Measurements from ENCODE around the gene KCNMA1. TPM values are rescaled to one million over a fixed set of nuclear protein-coding genes. Genes with fewer than 3 reads are reported as not detected.
"Not testable (repeated sequence)": the region's sequence is repeated elsewhere in the genome, so short reads cannot be mapped to it uniquely, and the experiment has no call there.

Gene KCNMA1
- total RNA-seq, 1 experiment from 2014 or later: 143 TPM

GRCh38 chr10:77522268-77522809, 115.3 kb downstream of the KCNMA1 start:
- Histone ChIP-seq H4K20me1 (ENCODE audit: low read length) (no peaks in the 10 kb centered on the region), H3F3A (ENCODE audit: low read length, unreplicated experiment) (no peaks in the 10 kb centered on the region), H3K9ac (ENCODE audit: low read length) (no peak overlapping the region), H3K9me3 (ENCODE audit: low read length) (no peaks in the 10 kb centered on the region), H3K4me3 (ENCODE audit: low read length) (no peak overlapping the region), H3K4me2 (ENCODE audit: low read length) (no peak overlapping the region), H3K4me1 (ENCODE audit: insufficient read depth, low read length) (peaks cover 23% of the 10 kb centered on the region), H3K36me3 (ENCODE audit: low read depth, low read length) (no peaks in the 10 kb centered on the region), H3K27ac (ENCODE audit: low read length) (no peak overlapping the region), H2AFZ (ENCODE audit: low read length) (no peak overlapping the region), H3K27me3 (ENCODE audit: low read length) (no peaks in the 10 kb centered on the region), H3K79me2 (ENCODE audit: low read length) (peaks cover 48% of the 10 kb centered on the region), H3K9me2 (replicated peaks; ENCODE audit: low read length) (no peaks in the 10 kb centered on the region)
- BruUV-seq (replicated peaks): no TSS peak
- intact Hi-C loops (cut with micrococcal nuclease): no loop called here
- ChIA-PET CTCF (interaction anchor here (0.7 to 1.1 kb wide), 2 partner anchors 10 to 29 kb away, joined by 3 read pairs; no protein-coding TSS in a partner anchor), POLR2A (ENCODE audit: unreplicated experiment) (interaction anchor here (0.6 to 0.7 kb wide), 2 partner anchors 19 to 1958 kb away, joined by 3 read pairs; no protein-coding TSS in a partner anchor)
- ATAC-seq (no peak), DNase-seq (no peak)
- no peak for TF ChIP-seq EZH2phosphoT487 (IDR thresholded peaks at IDR 0.05; ENCODE audit: borderline replicate concordance, low read length)
- TF ChIP-seq CTCF (conservative IDR thresholded peaks at IDR 0.05; ENCODE audit: low read depth, low read length): no peak
- TF ChIP-seq EZH2 (IDR thresholded peaks at IDR 0.05; ENCODE audit: low read length, unreplicated experiment): no peak

- Histone ChIP-seq H3K9me3 (ENCODE audit: low read length) (no peaks in the 10 kb centered on the region), H3K4me3 (ENCODE audit: low read length) (no peak overlapping the region), H3K9me2 (replicated peaks; ENCODE audit: low read length) (no peaks in the 10 kb centered on the region), H3K36me3 (ENCODE audit: low read depth, low read length) (no peaks in the 10 kb centered on the region), H3K27ac (ENCODE audit: low read length) (no peak overlapping the region), H4K20me1 (ENCODE audit: low read length) (no peaks in the 10 kb centered on the region), H3K4me2 (ENCODE audit: low read length) (no peak overlapping the region), H3K4me1 (ENCODE audit: insufficient read depth, low read length) (peaks cover 19% of the 10 kb centered on the region), H3K79me2 (ENCODE audit: low read length) (peaks cover 58% of the 10 kb centered on the region), H3F3A (ENCODE audit: low read length, unreplicated experiment) (no peaks in the 10 kb centered on the region), H3K27me3 (ENCODE audit: low read length) (no peaks in the 10 kb centered on the region), H3K9ac (ENCODE audit: low read length) (no peak overlapping the region), H2AFZ (ENCODE audit: low read length) (no peak overlapping the region)
- ATAC-seq (no peak), DNase-seq (no peak)
- no TSS peak for BruUV-seq (replicated peaks)
- TF ChIP-seq EZH2phosphoT487 (IDR thresholded peaks at IDR 0.05; ENCODE audit: borderline replicate concordance, low read length) (no peak), EZH2 (IDR thresholded peaks at IDR 0.05; ENCODE audit: low read length, unreplicated experiment) (no peak), CTCF (conservative IDR thresholded peaks at IDR 0.05; ENCODE audit: low read depth, low read length) (no peak)
- intact Hi-C loops (cut with micrococcal nuclease): loop anchor here (2.0 kb wide), 1 partner anchor 120 kb away; no protein-coding TSS in a partner anchor
- POLR2A ChIA-PET (ENCODE audit: unreplicated experiment): no interaction called here
- CTCF ChIA-PET: interaction anchor here (0.6 to 0.9 kb wide), 2 partner anchors 191 to 355 kb away, joined by 3 read pairs; no protein-coding TSS in a partner anchor
Measured at GRCh38 chr10:77520995-77521394, 116.6 kb downstream of the KCNMA1 start.

- intact Hi-C loops (cut with micrococcal nuclease): loop anchor here (2.0 kb wide), 1 partner anchor 121 kb away; no protein-coding TSS in a partner anchor
- no peak overlapping the region for H3K4me3 ChIP-seq (ENCODE audit: low read length)
- no peak overlapping the region for H3K4me2 ChIP-seq (ENCODE audit: low read length)
- no peaks in the 10 kb centered on the region for H3K36me3 ChIP-seq (ENCODE audit: low read depth, low read length)
- peaks cover 60% of the 10 kb centered on the region for H3K79me2 ChIP-seq (ENCODE audit: low read length)
- no peak for TF ChIP-seq EZH2 (IDR thresholded peaks at IDR 0.05; ENCODE audit: low read length, unreplicated experiment)
- peak; percentile 47; the same call in 1 of the 2 replicates for TF ChIP-seq CTCF (conservative IDR thresholded peaks at IDR 0.05; ENCODE audit: low read depth, low read length)
- H3K9me2 ChIP-seq (replicated peaks; ENCODE audit: low read length): no peaks in the 10 kb centered on the region
- ChIA-PET POLR2A (ENCODE audit: unreplicated experiment) (no interaction called here), CTCF (interaction anchor here (0.6 to 0.9 kb wide), 2 partner anchors 191 to 354 kb away, joined by 3 read pairs; no protein-coding TSS in a partner anchor)
- H3K27ac ChIP-seq (ENCODE audit: low read length): no peak overlapping the region
- BruUV-seq (replicated peaks): no TSS peak
- no peaks in the 10 kb centered on the region for H3K27me3 ChIP-seq (ENCODE audit: low read length)
- H3K4me1 ChIP-seq (ENCODE audit: insufficient read depth, low read length): peaks cover 26% of the 10 kb centered on the region
- H4K20me1 ChIP-seq (ENCODE audit: low read length): no peaks in the 10 kb centered on the region
- ATAC-seq (peak; percentile 8; the same call in 1 of the 2 replicates), DNase-seq (no peak)
- H3K9ac ChIP-seq (ENCODE audit: low read length): no peak overlapping the region
- H2AFZ ChIP-seq (ENCODE audit: low read length): no peak overlapping the region
- peaks cover 4% of the 10 kb centered on the region for H3F3A ChIP-seq (ENCODE audit: low read length, unreplicated experiment)
- H3K9me3 ChIP-seq (ENCODE audit: low read length): no peaks in the 10 kb centered on the region
Measured at GRCh38 chr10:77520290-77520689, 117.3 kb downstream of the KCNMA1 start.

- H3K27me3 ChIP-seq (ENCODE audit: low read length); H3K27ac ChIP-seq (ENCODE audit: low read length); DNase-seq; H2AFZ ChIP-seq (ENCODE audit: low read length); H3K4me3 ChIP-seq (ENCODE audit: low read length); H3K9ac ChIP-seq (ENCODE audit: low read length); POLR2A ChIA-PET (ENCODE audit: unreplicated experiment); H4K20me1 ChIP-seq (ENCODE audit: low read length); CTCF ChIA-PET; ATAC-seq; H3K36me3 ChIP-seq (ENCODE audit: low read depth, low read length); H3K4me2 ChIP-seq (ENCODE audit: low read length); H3K9me3 ChIP-seq (ENCODE audit: low read length); BruUV-seq (replicated peaks); H3F3A ChIP-seq (ENCODE audit: low read length, unreplicated experiment); H3K9me2 ChIP-seq (replicated peaks; ENCODE audit: low read length): not testable (repeated sequence)
- Histone ChIP-seq H3K79me2 (ENCODE audit: low read length) (peaks cover 62% of the 10 kb centered on the region), H3K4me1 (ENCODE audit: insufficient read depth, low read length) (peaks cover 31% of the 10 kb centered on the region)
- intact Hi-C loops (cut with micrococcal nuclease): loop anchor here (2.0 kb wide), 1 partner anchor 121 kb away; no protein-coding TSS in a partner anchor
Measured at GRCh38 chr10:77519791-77520190, 117.8 kb downstream of the KCNMA1 start.

All from PC-3 (cell line).